K562 (cell line): ENCODE data around the gene ARHGAP29. TPM values are rescaled to one million over a fixed set of nuclear protein-coding genes. Genes with fewer than 3 reads are reported as not detected.

Source experiments
- ATAC-seq: fragments of 200-7000 bp; cut with Tn5 transposase; 3 replicates; pipeline ENCODE4 v1.9.1; 2020; ENCODE audit warnings: moderate library complexity
- BruUV-seq: library from RNA; stranded (reverse); fragments of 400-500 nt; replicated peaks from 2 replicates; lab custom pipeline; 2021; lab: Mats Ljungman, UMichigan
- CTCF ChIA-PET: fragments of 300-600 bp; formaldehyde crosslinking; extraction: SDS; loops from one replicate; lab custom pipeline; 2021; ENCODE audit warnings: low intra/inter-chr PET ratio; lab: Yijun Ruan, JAX
- POLR2A ChIA-PET: fragments of 300-600, 350-650 bp; sonication (Branson Sonifier 250); formaldehyde crosslinking; extraction: SDS; loops from one replicate; lab custom pipeline; 2021; ENCODE audit warnings: antibody characterized with exemption, inconsistent platforms; lab: Yijun Ruan, JAX
- DNase-seq, 4 experiments: peaks; one replicate each; pipeline versions ENCODE4 v3.0.0 to v3.0.0-alpha.2; 2011 to 2018; ENCODE audit warnings: low spot score in 3 of 4, mixed read lengths in 3 of 4; ENCODE audit errors: extremely low read depth in 1 of 4
- FAIRE-seq: peaks from 2 replicates; lab custom pipeline; 2011; peaks lifted over from hg19 to GRCh38; lab: Jason Lieb, UNC
- H2AFZ ChIP-seq: 2 replicates; pipeline ENCODE4 v1.6.0; 2011; ENCODE audit warnings: low read depth, low read length, control low read depth, inconsistent platforms
- H3K27ac ChIP-seq: fragments of 200-600 bp; 3 replicates; pipeline ENCODE4 v1.8.0; 2011; ENCODE audit warnings: low read depth, mild to moderate bottlenecking, control low read depth, inconsistent platforms, low read length, moderate library complexity, mixed read lengths; ENCODE audit errors: extremely low read depth
- H3K27me3 ChIP-seq, 2 experiments: fragments of 300-600 bp in 1 of 2; 2 replicates in 1 of 2; 3 replicates in 1 of 2; pipeline versions ENCODE4 v1.6.0 to v1.8.0; 2011; ENCODE audit warnings: inconsistent platforms in 2 of 2, low read length in 2 of 2, mild to moderate bottlenecking in 1 of 2, mixed read lengths in 1 of 2, moderate library complexity in 1 of 2; ENCODE audit not compliant: control insufficient read depth in 2 of 2, insufficient read depth in 2 of 2
- H3K36me3 ChIP-seq: fragments of 300-600 bp; 3 replicates; pipeline ENCODE4 v1.8.0; 2011; ENCODE audit warnings: mild to moderate bottlenecking, low read length, inconsistent platforms; ENCODE audit not compliant: control insufficient read depth, insufficient read depth
- H3K4me1 ChIP-seq, 2 experiments: fragments of 200-600 bp in 1 of 2; replicated peaks in 1 of 2; 2 replicates in 1 of 2; 3 replicates in 1 of 2; pipeline versions ENCODE4 v1.5.1 to v1.8.0; 2011; ENCODE audit warnings: inconsistent platforms in 2 of 2, low read length in 2 of 2, mild to moderate bottlenecking in 1 of 2, mixed read lengths in 1 of 2, moderate library complexity in 1 of 2; ENCODE audit not compliant: control insufficient read depth in 2 of 2, insufficient read depth in 2 of 2
- H3K4me2 ChIP-seq: 2 replicates; pipeline ENCODE4 v1.6.1; 2011; ENCODE audit warnings: low read length, control low read depth, inconsistent platforms, mixed read lengths; ENCODE audit not compliant: insufficient read depth
- H3K4me3 ChIP-seq: fragments of 200-600 bp; sonication (generic), shearing (Covaris generic); 2 replicates; pipeline ENCODE4 v1.5.1; 2016; ENCODE audit warnings: control low read depth, inconsistent platforms
- H3K79me2 ChIP-seq: fragments of 200-600 bp; 3 replicates; pipeline ENCODE4 v1.8.0; 2011; ENCODE audit warnings: low read length, inconsistent platforms; ENCODE audit not compliant: control insufficient read depth, insufficient read depth
- H3K9ac ChIP-seq, 2 experiments: 2 replicates each; pipeline versions ENCODE4 v1.6.0 to v1.6.1; 2011; ENCODE audit warnings: low read depth in 2 of 2, low read length in 2 of 2, control low read depth in 1 of 2, inconsistent platforms in 1 of 2, mild to moderate bottlenecking in 1 of 2, mixed read lengths in 1 of 2; ENCODE audit not compliant: insufficient read depth in 1 of 2
- H3K9me1 ChIP-seq: one replicate; pipeline ENCODE4 v1.6.0; 2011; ENCODE audit warnings: inconsistent platforms, mild to moderate bottlenecking, low read length, moderate library complexity; ENCODE audit not compliant: control insufficient read depth, insufficient read depth
- H3K9me3 ChIP-seq: replicated peaks from 2 replicates; pipeline ENCODE4 v1.5.1; 2011; ENCODE audit warnings: low read depth, low read length, inconsistent platforms; ENCODE audit not compliant: control insufficient read depth, insufficient read depth
- H4K20me1 ChIP-seq: replicated peaks from 2 replicates; pipeline ENCODE4 v1.6.1; 2011; ENCODE audit warnings: low read length, inconsistent platforms, mixed read lengths; ENCODE audit not compliant: control insufficient read depth, insufficient read depth
- ESRRB ChIP-seq: fragments of 250-450 bp; sonication (Bioruptor Pico); IDR thresholded peaks from 2 replicates; pipeline ENCODE4 v1.5.0; 2020; ENCODE audit warnings: mild to moderate bottlenecking, moderate library complexity, borderline replicate concordance
- ETV6 ChIP-seq, 3 experiments: fragments of 150-350 bp in 1 of 3; sonication (generic) in 1 of 3; formaldehyde crosslinking in 1 of 3; IDR thresholded peaks; 2 replicates each; pipeline versions ENCODE4 v1.6.1 to v1.8.0; 2014 to 2022; ENCODE audit warnings: borderline replicate concordance in 2 of 3, low read depth in 2 of 3, antibody characterized with exemption in 1 of 3, low read length in 1 of 3, mild to moderate bottlenecking in 1 of 3, missing genetic modification reagents in 1 of 3
- FOSL1 ChIP-seq: fragments of 200-800 bp; sonication (Bioruptor generic); conservative IDR thresholded peaks from 2 replicates; pipeline ENCODE4 v1.6.1; 2016; ENCODE audit warnings: missing genetic modification characterization, missing compliant biosample characterization
- MCM3 ChIP-seq: fragments of 450-650 bp; IDR thresholded peaks from 2 replicates; pipeline ENCODE4 v1.6.1; 2016
- NRF1 ChIP-seq, 2 experiments: fragments of 450-650 bp; IDR thresholded peaks in 1 of 2; conservative IDR thresholded peaks in 1 of 2; 2 replicates each; pipeline ENCODE4 v1.6.1; 2014; ENCODE audit warnings: mild to moderate bottlenecking in 2 of 2
- OTX1 ChIP-seq: fragments of 450-650 bp; formaldehyde crosslinking; IDR thresholded peaks from 2 replicates; pipeline ENCODE4 v1.4.0; 2022; ENCODE audit warnings: mild to moderate bottlenecking
- POLR2H ChIP-seq: IDR thresholded peaks from 2 replicates; pipeline ENCODE4 v1.6.1; 2016; ENCODE audit warnings: missing genetic modification characterization, low read depth, mild to moderate bottlenecking, control low read depth, missing compliant biosample characterization, moderate library complexity
- POU5F1 ChIP-seq: fragments of 150-350 bp; IDR thresholded peaks from 2 replicates; pipeline ENCODE4 v1.6.1; 2014; ENCODE audit warnings: borderline replicate concordance, low read length, low read depth, mild to moderate bottlenecking; ENCODE audit not compliant: partially characterized antibody
- SNIP1 ChIP-seq: fragments of 450-650 bp; IDR thresholded peaks from 2 replicates; pipeline ENCODE4 v1.7.1; 2017; ENCODE audit warnings: low read depth, mild to moderate bottlenecking
- TRIM24 ChIP-seq, 2 experiments: fragments of 450-650 bp; IDR thresholded peaks; 2 replicates each; pipeline ENCODE4 v1.6.1; 2016
- XRCC5 ChIP-seq: fragments of 200-400 bp; formaldehyde crosslinking; IDR thresholded peaks from 2 replicates; pipeline ENCODE4 v1.6.1; 2017; ENCODE audit warnings: low read depth, mild to moderate bottlenecking, low read length
- ZNF239 ChIP-seq: fragments of 250-450 bp; sonication (Bioruptor Pico); IDR thresholded peaks from 2 replicates; pipeline ENCODE4 v1.4.0; 2020; ENCODE audit warnings: mild to moderate bottlenecking
- ZNF551 ChIP-seq: fragments of 250-450 bp; sonication (Bioruptor Pico); IDR thresholded peaks from 2 replicates; pipeline ENCODE4 v1.5.0; 2021; ENCODE audit warnings: mild to moderate bottlenecking, moderate library complexity
- WGBS: fragments of 100-300 bp; shearing (Covaris generic); methylation state at CpG from one replicate; pipeline ENCODE4 v1.1.6; 2016; ENCODE audit warnings: low coverage, mixed read lengths; ENCODE audit not compliant: insufficient coverage; ENCODE audit errors: missing lambda C conversion rate; 5-methylcytosine and 5-hydroxymethylcytosine counted together
- in situ Hi-C: fragments of 300-500 bp; cut with MboI; formaldehyde crosslinking; loops from 4 replicates; pipeline ENCODE4 v1.15.0; 2018; ENCODE audit warnings: inconsistent platforms, mixed read lengths
- intact Hi-C: fragments of 100-400 bp; cut with micrococcal nuclease; formaldehyde crosslinking; loops from 2 replicates; pipeline ENCODE4 v1.14.2; 2022
- polyA plus RNA-seq, 8 experiments: library from polyadenylated mRNA; depleted of rRNA in 4 of 8; stranded (reverse) in 5 of 8; unstranded in 3 of 8; fragments of >200 nt; fragmentation: Nextera tagmentation in 2 of 8; fragmentation: Illumina TruSeq in 1 of 8; extraction: Ambion mirVana in 2 of 8; extraction: Trizol in 1 of 8; gene quantifications; 2 replicates each; pipeline versions ENCODE4 v1.2.1 to v1.2.3, GENCODE V29; 2011 to 2014; ENCODE audit warnings: inconsistent platforms in 1 of 8, missing spikeins in 1 of 8
- total RNA-seq, 7 experiments: library from RNA; depleted of rRNA in 6 of 7; stranded (reverse); fragments of >200 nt in 6 of 7; fragmentation: Illumina TruSeq in 2 of 7; extraction: Trizol in 2 of 7; gene quantifications; 2 replicates each; pipeline versions ENCODE4 v1.2.1 to v1.2.3, GENCODE V29; 2011 to 2021; ENCODE audit warnings: low replicate concordance in 1 of 7
- TF ChIP-seq, protein P1 (sequence below): fragments of 250-450 bp; sonication (Bioruptor Pico); IDR thresholded peaks from 2 replicates; pipeline ENCODE4 v1.5.0; 2021; ENCODE audit warnings: mild to moderate bottlenecking, moderate library complexity
- TF ChIP-seq, protein P2 (sequence below): fragments of 250-450 bp; sonication (Bioruptor Pico); IDR thresholded peaks from 2 replicates; pipeline ENCODE4 v1.8.0; 2021; ENCODE audit warnings: moderate library complexity, mild to moderate bottlenecking, inconsistent platforms

Gene ARHGAP29
- total and polyA plus RNA-seq, 9 of the 15 experiments (the other 6 are each of a cell fraction or from before 2014, with no cell fraction given): under 0.01 to 0.13 (median 0.02) TPM; not detected in 5

DNA sequence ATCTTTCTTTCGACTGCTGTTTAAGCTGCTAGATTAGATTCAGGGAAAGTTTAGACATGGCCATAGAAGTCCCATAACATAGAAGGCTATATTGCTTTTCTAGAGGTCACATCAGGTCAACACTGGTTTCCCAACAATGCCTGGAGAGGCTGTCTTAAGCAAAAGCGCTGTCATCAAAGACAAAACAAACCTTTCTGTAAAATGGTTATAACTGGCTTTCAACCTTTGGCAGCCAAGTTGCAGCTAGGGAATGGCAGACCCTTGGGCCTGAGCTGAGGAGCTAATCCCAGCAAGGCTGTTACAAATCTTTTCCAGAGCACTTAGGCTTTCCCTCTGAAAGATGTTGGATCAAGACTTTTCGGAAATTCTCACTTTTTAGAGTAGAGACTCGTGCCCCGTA lies 105.3 kb downstream of the ARHGAP29 start:
- Histone ChIP-seq H3K36me3 (no peaks in the 10 kb centered on the region), H3K79me2 (no peaks in the 10 kb centered on the region), H3K27me3 (0 out of 5 replicates have a peak, but pooled peaks cover 0 to 4% of the 10 kb centered on the region in 2 experiments), H3K9ac (no peak overlapping the region), H3K9me1 (no peaks in the 10 kb centered on the region), H2AFZ (no peak overlapping the region), H3K4me3 (no peak overlapping the region), H4K20me1 (no peaks in the 10 kb centered on the region), H3K9me3 (no peaks in the 10 kb centered on the region), H3K4me2 (no peak overlapping the region), H3K27ac (no peak overlapping the region), H3K4me1 (no peaks in the 10 kb centered on the region)
- ChIA-PET POLR2A (no interaction called here), CTCF (no interaction called here)
- BruUV-seq: no TSS peak
- DNase-seq: no peak
- ATAC-seq: no peak
- intact Hi-C loops (no loop called here), in situ Hi-C loops (no loop called here)
- TF ChIP-seq OTX1 (CRISPR knock-in tag): no peak
- TF ChIP-seq, protein P1, sequence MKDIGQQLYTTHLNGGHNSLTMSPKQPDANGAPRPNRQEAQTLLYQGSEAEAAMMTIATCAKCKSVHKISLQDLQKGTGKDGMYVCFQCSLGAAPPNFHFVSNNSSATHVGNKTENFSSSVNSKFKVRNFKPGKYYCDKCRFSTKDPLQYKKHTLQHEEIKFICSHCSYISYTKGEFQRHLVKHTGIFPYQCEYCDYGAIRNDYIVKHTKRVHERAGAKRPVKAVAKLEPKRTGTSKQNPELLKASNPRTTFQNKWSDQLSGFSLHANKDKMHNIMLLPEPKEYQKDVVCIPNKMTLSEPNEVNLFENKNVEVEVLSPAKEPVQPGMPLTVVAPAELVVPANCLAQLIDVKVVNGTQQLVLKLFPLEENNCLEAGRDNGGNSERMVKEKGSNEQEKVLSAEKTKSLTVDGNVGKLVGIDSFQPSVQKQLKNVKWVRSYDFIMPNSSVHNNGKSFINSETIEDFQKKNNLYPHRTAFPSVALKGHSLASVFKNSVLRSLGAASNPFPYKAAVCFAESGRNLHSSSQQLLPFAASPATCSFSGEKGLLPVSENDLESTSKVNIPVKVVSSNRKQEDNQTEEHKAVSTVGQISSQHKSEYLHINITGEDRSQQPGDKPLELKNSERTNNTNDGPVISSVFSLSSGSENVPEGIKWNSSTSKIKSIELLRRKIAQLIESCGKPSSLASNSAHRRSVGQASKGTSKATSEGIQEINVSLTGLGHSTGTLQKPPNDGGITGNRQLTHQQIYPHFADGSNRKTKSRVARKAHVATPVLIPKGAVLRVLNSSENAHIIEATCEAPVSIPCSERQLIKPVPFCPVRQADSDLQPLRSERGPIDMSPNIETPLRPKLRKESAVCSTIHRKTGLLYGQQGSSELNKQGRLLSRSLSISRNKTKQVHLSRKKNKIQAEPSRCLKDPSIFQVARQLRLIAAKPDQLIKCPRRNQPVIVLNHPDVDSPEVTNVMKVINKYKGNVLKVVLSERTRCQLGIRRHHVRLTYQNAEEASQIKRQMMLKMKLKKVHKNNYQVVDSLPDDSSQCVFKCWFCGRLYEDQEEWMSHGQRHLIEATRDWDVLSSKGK (CRISPR knock-in tag): no peak
- TF ChIP-seq NRF1 (conservative IDR thresholded peaks at IDR 0.05 in 1 of 2, IDR thresholded peaks at IDR 0.05 in 1 of 2): no peak
- TF ChIP-seq ZNF551 (CRISPR knock-in tag): no peak
- no peak for TF ChIP-seq SNIP1
- TF ChIP-seq ETV6 (IDR thresholded peaks at IDR 0.05; ENCODE audit: borderline replicate concordance in 1 of 2, low read depth in 2 of 2, low read length in 1 of 2): no peak
- no peak for TF ChIP-seq ETV6 (CRISPR knock-in tag; IDR thresholded peaks at IDR 0.05; ENCODE audit: borderline replicate concordance)
- no peak for TF ChIP-seq ZNF239 (CRISPR knock-in tag)
- TF ChIP-seq XRCC5: no peak
- TF ChIP-seq, protein P2, sequence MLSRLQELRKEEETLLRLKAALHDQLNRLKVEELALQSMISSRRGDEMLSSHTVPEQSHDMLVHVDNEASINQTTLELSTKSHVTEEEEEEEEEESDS (CRISPR knock-in tag): no peak
- no peak for TF ChIP-seq POLR2H (tag)
- TF ChIP-seq FOSL1: no peak
- no peak for TF ChIP-seq MCM3
- no peak for TF ChIP-seq TRIM24 (IDR thresholded peaks at IDR 0.05)
- TF ChIP-seq ESRRB (CRISPR knock-in tag): no peak
- no peak for TF ChIP-seq POU5F1
- FAIRE-seq: no peak
- WGBS: 0% methylated on average over 5 of the region's 5 CpGs
